Prostate gland (tissue), 2 donors: ENCODE results near the gene RNASE13.

Experiments
- POLR2A ChIP-seq: fragments of 450-650 bp; IDR thresholded peaks from one replicate; pipeline ENCODE4 v1.6.1; 2016; ENCODE audit warnings: antibody characterized with exemption, mild to moderate bottlenecking
- POLR2AphosphoS5 ChIP-seq: sonication (generic); formaldehyde crosslinking; IDR thresholded peaks from one replicate; pipeline ENCODE4 v1.6.1; 2017; ENCODE audit warnings: antibody characterized with exemption
- TF ChIP-seq, protein P1 (sequence below), 4 experiments: fragments of 200-600 bp in 2 of 4; fragments of 450-650 bp in 2 of 4; sonication (generic) in 2 of 4; IDR thresholded peaks; 1 replicate in 3 of 4; 2 replicates in 1 of 4; pipeline ENCODE4 v1.5.1; 2016 to 2019; ENCODE audit warnings: antibody characterized with exemption in 4 of 4, mild to moderate bottlenecking in 2 of 4, moderate library complexity in 2 of 4

DNA sequence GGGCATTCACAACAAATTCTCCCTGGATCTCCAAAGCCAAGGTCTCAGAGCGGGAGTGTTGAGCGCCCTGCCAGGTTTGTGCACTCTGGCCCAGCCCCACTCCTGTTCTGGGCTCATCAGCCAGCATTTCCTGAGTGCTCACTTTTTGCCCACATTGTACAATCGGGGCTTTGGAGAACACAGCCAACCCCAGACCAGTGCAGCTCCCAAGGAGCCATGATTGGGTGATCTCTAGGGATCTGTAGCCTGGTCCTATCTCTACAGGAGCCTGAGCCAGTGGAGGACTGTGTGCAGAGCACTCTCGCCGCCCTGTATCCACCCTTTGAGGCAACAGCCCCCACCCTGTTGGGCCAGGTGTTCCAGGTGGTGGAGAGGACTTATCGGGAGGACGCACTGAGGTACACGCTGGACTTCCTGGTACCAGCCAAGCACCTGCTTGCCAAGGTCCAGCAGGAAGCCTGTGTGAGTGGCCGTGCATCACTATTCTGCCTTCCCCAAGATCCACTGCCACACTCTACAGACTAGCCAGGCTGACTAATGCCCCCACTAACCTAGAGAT, 38.3 kb upstream of the RNASE13 start:
- TF ChIP-seq, protein P1, sequence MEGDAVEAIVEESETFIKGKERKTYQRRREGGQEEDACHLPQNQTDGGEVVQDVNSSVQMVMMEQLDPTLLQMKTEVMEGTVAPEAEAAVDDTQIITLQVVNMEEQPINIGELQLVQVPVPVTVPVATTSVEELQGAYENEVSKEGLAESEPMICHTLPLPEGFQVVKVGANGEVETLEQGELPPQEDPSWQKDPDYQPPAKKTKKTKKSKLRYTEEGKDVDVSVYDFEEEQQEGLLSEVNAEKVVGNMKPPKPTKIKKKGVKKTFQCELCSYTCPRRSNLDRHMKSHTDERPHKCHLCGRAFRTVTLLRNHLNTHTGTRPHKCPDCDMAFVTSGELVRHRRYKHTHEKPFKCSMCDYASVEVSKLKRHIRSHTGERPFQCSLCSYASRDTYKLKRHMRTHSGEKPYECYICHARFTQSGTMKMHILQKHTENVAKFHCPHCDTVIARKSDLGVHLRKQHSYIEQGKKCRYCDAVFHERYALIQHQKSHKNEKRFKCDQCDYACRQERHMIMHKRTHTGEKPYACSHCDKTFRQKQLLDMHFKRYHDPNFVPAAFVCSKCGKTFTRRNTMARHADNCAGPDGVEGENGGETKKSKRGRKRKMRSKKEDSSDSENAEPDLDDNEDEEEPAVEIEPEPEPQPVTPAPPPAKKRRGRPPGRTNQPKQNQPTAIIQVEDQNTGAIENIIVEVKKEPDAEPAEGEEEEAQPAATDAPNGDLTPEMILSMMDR (IDR thresholded peaks at IDR 0.05): no peak
- no peak for TF ChIP-seq POLR2A
- no peak for TF ChIP-seq POLR2AphosphoS5
